GM21526 (cell line): ENCODE results near the gene PRMT5.
"Not testable (repeated sequence)": the region's sequence is repeated elsewhere in the genome, so short reads cannot be mapped to it uniquely, and the experiment has no call there.

Experiments
- ATAC-seq: cut with Tn5 transposase; IDR thresholded peaks from one replicate; pipeline ENCODE4 v1.9.1; 2021; ENCODE audit warnings: moderate library complexity; ENCODE audit not compliant: unreplicated experiment, low FRiP score

PRMT5 gene

DNA sequence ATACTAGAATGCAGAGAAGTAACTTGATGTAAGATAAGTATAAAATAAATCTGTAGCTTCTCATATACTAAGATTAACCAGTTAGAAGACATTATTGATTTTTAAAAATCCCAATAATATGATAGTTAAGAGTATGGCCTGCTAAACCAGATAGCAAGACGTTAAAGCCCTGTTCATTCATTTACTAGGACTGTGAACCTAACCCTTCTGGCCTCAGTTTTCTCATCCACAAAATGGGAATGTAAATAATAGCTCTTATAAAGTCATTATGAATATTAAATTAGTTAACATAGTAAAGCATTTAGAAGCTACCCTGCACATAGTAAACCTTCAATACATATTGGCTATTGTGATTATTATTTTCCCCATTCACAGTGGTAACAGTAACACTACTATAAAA, 6.0 kb upstream of the PRMT5 start:
- ATAC-seq = no peak

DNA sequence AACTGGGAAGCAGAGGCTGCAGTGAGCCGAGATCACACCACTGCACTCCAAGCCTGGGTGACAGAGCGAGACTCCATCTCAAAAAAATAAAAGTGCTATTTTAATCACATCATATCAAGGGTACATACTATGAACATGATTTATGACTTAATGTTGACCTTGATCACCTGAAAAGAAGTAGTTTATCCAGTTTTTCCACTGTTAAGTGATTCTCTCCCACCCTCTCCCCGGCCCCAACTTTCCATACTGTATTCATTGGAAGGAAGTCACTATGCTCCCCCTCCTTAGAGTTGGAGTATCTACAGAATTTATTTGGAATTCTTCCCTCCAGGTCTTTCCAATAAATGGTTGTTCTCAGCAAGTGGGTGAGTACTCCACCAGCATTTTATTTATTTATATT, 3.0 kb upstream of the PRMT5 start:
- no peak for ATAC-seq

DNA sequence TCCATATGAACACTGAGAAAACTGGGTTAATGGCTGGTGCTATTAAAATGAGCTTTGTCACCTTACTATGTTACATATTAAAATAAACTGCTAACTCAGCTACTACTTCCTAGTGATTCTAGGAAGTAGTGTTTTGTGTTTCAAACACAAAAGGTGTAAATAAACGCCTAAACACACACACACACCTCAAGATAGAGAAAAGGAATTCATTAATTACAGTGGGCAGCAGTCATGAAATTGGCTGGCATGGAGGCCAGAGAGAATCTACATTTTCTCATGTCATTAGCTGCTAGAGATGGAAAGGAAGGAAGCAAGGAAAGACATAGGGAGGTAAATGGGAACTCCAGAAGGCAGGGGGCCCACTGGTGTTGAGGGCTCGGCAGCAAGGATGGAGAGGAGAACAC, 787 bp upstream of the PRMT5 start:
- ATAC-seq = no peak

DNA sequence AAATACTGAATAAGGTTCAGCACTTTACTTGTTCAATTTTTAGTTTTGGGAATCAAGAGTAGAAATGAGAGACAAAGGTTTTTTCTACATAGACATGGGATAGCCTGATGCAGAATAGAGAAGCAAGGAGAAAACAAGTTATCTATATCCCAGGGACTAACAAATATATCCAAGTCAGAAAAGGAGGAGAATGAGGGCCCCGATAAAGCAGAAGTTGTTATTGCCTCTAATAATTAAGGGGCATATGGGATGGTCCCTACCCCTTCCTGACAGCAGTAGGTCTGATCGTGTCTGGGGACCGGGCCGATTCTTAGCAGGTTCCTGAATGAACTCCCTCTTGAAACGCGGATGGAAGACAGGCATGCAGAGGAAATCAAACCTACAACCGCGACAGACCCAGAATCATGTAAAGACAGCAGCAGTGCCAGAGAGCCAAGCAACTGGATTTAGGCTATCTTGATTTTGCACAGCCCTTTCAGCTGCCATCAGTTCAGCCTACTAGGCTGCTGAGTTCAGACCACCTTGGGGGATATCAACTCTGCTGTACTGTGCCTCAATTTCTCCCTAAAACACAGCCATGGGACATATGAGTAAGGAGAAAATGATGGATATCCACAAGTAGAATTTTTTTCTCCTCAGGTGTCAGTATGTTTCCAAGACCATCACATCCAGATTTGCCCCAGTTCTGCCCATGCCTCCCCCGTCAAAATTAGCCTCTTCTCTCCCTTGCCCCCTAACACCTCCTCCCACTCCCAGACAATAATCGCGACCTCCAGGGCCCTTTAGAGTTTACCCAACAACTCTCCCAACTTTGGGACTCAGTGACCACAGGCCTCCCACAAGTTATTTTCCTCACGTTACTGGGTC, 706 bp downstream of the PRMT5 start:
- no peak for ATAC-seq

DNA sequence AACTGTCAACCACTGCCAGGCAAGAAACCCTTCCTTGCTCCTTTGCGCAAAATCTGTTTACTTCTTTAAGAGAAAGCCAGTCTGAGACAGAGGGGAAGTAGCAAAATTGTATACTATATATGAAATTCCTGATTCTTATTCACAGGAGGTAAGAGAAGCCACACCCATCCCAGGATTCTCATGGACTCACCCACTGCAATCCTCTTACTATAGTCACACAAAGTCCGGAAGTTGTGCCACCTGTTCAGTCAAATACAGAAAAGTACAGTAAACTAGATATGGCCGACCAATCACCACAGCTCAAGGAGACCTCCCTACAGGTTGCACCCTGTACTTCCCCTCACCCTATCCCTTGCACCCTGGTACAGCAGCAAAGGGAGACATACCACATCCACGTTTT, 2.9 kb downstream of the PRMT5 start:
- ATAC-seq = no peak

DNA sequence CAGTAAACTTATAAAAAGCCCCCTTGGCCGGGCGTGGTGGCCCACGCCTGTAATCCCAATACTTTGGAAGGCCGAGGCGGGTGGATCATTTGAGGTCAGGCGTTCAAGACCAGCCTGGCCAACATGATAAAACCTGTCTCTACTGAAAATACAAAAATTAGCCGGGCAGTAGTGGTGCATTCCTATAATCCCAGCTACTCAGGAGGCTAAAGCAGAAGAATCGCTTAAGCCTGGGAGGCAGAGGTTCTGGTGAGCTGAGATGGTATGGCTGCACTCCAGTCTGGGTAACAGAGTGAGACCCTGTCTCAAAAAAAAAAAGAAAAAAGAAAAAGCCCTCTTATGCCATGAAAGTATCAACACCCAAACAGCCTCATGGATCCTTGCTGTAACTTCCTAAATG, 3.7 kb downstream of the PRMT5 start:
- no peak for ATAC-seq

DNA sequence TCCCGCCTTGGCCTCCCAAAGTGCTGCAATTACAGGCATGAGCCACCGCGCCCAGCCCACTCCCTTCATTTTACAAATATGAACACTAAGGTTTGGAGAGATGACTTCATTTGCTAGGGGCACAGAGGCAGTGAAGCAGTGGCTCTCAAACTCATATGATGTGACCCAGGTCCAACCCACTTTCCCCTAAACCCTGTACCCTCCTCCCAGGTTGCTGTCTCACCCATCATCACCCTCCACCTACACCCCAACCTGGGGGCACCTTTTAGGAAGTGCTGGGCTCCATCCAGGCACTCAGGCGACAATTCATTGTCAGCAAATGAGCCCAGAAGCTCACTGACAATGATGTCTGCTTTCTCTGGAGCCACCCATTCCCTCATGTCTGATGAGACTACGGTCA, 5.4 kb downstream of the PRMT5 start:
- ATAC-seq = no peak

DNA sequence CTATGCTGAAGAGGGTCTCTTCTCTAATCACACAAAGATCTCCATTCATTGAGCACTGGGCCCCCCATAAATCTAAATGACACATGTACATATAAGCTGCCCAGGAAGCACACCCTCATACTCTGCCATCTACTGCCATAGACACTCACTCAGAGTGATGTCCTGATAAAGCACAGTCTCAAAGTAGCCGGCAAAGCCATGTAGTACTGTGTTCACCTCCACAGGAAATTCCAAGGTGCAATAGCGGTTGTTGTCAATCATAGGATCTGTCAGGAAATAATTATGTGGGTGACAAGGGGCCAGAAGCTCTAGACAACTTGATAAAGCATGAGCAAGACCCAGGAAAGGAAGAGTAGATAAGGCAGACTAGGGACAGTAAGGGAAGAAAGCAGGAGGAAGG, 6.9 kb downstream of the PRMT5 start:
- no peak for ATAC-seq

DNA sequence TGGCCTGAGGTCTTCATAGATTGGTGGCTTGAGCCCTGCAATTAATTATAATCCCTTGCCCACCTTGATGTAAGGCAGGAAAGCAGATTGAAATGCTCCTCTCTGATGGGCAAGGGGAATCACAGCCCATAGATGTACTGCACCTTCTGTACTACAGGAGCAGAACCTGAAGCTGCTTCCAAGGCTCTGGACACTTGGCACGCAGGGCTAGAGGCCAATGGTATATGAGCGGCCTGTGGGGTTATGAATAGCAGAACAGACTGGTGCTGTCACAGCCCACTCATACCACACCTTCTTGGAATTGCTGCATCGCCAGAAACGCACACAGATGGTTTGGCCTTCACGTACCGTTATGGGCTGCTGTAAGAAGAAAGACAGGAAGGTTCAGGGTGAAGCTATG, 8.5 kb downstream of the PRMT5 start:
- ATAC-seq = no peak

DNA sequence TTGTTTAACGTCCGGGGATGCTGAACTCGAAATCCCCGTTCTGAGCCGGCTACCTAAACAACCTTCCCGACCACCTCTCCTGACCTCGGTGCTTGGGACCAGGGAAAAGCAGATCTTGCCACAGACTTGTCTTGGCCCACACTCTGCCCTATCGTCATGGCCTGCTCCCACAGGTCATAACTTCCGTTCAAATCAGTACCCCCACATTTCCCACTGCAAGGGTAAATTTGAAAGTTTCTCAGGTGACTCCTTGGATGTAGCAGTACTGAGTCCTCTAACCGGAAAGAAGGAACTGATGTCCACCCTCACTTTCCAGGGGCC, 9.6 kb downstream of the PRMT5 start:
- ATAC-seq = peak; percentile 7

DNA sequence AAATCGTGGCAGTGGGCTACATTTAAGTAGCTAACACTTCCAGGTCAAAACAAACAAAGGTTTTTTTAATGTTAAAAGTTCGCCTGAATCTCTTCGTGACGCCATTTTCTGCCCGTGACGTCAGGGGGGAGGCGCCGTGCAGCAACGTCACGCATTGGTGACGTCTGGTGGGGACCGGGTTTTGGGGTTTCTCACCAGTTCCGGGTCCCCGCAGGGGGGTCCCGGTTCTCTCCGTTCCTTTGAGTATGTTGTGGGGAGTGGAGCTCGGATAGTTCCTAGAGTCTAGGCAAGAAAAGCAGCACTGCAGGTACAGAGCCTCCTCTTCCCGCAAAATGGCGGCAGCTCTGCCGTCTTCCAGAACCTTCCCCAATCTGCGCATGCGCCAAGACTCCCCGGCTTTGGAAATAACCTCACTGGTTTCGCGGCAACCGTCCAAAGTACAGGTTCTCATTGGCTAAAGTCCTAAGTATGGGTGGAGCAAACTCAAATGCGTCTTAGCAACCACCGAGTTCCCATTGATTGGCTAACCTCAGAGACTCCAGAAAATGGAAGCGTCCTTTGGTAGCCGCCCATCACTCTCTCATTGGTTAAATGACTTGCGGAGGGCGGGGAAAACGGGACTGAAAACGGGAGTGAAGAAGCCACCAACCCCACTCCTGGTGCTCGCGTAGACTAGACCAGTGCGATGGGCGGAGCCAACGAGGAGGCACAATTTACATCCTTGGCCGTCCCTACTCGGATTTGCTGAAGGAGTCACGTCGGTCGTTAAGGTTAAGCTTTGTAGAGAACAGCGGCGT, 10.2 kb downstream of the PRMT5 start, which contains the start of gene RBM23:
Gene RBM23, minus strand, starts transcription at position 346 of the 797 bp plus-strand sequence.
- peak; percentile 80 for ATAC-seq

DNA sequence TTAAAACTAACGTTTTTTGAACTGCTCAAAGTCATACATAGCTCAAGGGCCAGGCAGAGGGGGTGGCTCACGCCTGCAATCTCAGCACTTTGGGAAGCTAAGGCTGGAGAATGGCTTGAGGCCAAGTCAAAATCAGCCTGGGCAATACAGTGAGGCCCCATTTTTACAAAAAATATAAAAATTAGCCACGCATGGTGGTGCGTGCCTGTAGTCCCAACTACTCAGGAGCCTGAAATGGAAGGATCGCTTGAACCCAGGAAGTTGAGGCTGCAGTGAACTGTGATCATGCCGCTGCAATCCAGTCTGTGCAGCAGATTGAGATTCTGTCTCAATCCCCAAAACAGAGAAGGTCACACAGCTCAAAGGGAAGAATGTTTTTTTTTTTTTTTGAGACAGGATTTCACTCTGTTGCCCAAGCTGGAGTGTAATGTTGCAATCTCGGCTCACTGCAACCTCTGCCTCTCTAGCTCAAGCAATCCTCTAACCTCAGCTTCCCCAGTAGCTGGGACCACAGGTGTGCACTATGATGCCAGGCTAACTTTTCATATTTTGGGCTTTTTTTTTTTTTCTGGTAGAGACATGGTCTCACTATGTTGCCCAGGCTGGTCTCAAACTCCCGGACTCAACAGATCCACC, 13.2 kb downstream of the PRMT5 start:
- no peak for ATAC-seq

DNA sequence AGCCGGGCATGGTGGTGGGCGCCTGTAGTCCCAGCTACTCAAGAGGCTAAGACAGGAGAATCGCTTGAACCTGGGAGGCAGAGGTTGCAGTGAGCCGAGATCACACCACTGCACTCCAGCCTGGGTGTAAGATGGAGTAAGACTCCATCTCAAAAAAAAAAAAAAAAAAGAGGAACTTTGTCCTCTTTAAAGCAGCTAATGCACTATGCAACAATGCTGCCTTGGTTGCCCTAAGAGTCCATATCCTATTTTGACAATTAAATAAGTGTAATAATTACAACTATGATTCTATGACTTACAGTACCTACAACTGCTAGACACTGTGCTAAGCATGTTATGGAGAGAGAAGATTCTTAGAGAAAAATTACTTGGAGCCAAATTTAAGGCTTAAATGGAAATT, 14.3 kb downstream of the PRMT5 start:
- ATAC-seq = not testable (repeated sequence)

DNA sequence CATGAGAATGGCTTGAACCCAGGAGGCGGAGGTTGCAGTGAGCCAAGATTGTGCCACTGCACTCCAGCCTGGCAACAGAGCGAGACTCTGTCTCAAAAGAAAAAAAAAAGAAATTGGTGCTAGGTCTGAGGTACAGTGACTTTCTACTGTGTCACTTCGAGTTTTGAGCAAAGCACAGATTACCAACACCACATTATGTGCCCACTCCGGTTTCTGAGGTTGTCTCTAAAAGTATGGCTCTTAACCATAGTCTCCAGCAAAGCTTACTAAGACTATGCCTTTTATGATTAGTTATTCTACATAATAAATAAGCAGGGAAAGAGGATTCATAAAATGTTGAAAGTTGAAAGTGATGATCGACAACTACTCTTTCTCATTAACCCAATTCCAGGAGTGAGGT, 18.3 kb downstream of the PRMT5 start:
- ATAC-seq = no peak

DNA sequence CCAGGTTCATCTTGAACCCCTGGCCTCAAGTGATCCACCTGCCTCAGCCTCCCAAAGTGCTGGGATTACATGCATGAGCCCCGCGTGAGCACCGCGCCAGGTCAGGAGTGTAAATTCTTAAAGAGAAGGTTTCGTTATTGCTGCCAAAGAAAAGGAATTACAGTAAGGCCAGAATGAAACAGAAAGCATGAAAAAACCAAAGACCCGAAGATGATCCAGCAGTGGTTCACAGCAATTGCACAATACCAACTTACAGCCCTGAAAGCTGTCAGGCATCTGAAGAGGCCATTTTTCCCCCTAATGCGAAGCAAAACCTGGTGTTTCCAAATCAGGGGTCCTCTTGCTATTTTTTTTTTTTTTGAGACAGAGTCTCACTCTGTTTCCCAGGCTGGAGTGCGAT, 20.6 kb downstream of the PRMT5 start:
- ATAC-seq = no peak

DNA sequence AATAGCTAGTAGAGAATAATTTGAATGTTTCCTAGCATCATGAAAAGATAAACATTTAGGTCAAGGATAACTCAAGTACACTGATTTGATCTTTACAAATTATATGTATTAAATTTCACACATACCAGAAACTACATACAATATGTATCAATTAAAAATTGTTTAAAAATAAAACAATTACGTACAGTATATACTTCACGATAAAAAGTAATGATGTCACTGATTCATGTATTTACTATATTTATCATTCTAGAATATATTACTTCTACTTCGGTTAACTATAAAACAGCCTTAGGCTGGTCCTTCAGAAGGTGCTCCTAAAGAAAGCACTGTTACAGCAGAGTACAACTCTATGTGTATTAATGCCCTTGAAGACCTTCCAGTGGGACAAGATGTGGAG, 21.7 kb downstream of the PRMT5 start:
- ATAC-seq = no peak

DNA sequence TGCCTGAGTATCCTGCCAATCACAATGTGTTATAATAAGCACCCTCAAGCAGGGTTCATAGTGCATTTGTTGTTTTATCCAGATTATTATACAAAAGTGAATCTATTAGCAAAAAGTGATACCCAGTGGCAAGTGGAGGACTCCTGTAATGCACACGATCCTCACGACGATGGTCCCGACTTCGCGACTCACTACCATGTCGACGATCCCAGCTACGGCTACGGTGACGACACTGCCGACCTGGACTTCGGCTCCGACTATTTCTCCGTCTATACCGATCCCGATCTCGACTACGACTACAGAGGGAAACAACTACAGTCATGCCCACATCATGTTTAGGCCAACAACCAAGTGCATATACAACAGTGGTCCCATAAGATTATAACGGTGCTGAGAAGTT, 23.1 kb downstream of the PRMT5 start:
- ATAC-seq = no peak

DNA sequence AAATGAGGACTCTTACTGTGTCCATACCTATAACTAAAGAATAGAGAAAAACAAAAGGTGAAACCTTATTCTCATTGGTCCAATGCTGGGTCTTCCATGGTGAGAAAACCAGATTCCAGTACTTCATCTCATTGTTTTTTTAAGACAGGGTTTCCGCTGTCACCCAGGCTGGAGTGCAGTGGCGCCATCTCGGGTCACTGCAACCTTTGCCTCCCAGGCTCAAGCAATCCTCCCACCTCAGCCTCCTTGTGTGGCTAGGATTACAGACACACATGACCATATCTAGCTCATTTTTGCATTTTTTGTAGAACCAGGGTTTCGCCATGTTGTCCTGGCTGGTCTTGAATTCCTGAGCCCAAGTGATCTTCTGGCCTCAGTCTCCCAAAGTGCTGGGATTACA, 23.5 kb downstream of the PRMT5 start:
- ATAC-seq = no peak

DNA sequence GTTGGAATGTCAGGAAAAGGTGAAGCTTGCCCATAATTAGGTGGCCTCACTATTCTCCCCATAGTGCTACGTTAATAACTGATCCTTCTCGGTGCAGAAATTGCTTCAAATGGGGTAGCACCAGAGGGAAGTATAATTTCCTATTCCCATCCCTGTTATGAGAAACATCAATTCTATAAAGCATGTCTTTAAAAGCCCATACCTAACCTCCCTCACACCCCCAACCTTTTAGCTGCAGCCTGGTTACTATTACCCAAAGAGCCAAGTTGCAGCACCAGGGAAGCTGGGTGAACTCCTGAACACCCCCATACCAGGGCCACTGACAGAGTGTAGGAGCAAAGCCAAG, 25.5 kb downstream of the PRMT5 start:
- ATAC-seq = no peak

DNA sequence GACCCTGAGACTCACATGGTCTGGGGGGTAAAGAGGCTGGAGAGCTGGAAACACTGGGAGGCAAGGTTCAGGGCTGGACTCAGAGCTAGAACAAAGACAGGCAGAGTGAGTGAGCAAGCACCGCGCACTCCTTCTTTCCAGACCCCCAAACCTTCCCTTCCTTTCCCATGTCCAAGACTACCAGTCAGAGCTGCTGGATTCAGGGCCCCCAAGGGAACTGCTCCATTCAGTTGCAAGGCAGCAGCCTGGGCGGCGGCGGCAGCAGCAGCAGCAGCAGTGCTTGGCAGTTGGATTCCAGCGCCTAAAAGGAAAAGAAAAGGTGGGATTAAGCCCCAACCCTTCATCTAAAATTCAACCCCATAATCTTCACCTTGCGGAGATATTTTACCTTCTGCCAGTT, 27.4 kb downstream of the PRMT5 start:
- no peak for ATAC-seq

DNA sequence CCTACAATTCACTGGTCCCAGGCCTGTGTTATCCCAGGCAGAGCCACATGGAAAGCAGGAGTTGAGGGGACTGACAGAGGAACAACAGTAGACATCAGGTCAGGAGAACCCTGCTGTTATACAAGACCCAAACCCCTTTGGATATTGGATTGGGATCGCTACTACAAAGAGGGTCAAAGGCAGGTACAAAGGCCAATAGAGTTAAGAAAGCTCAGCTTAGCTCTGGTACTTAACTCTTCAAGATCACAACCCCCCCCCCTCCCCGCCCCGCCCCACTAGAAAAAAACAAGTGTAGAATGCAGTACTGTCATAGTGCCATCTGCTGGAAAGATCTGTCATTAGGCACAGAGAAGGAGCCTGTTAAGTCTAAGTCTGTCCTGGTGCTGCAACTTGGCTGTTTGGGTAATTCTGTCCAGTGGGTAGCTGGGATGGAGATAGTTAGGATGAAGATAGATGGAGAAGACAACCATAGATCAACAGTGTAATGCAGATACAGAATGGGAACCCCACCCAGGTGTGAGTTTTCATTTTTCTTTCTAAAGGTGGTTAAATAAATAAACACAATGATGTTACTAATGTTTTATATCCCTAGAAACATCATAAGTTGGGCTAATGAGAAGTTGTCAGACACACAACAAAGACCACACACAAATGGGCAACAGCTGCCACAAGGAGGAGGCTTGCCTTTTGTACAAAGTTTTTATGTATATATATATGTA, 28.9 kb downstream of the PRMT5 start:
- ATAC-seq = no peak
